Astrocyte (in vitro differentiated cells and primary cell): Measurements from ENCODE around the gene RDH11. TPM values are rescaled to one million over a fixed set of nuclear protein-coding genes. Genes with fewer than 3 reads are reported as not detected.

ENCODE experiments used
- DNase-seq: peaks from one replicate; pipeline ENCODE4 v3.0.0-alpha.2; 2010; ENCODE audit warnings: low read depth
- FAIRE-seq: peaks from 2 replicates; lab custom pipeline; 2011; peaks lifted over from hg19 to GRCh38; lab: Jason Lieb, UNC
- H2AFZ ChIP-seq: 2 replicates; pipeline ENCODE4 v1.6.0; 2012; ENCODE audit warnings: low read depth, low read length, inconsistent platforms
- H3K27ac ChIP-seq: 2 replicates; pipeline ENCODE4 v1.5.1; 2011; ENCODE audit warnings: low read depth, low read length, inconsistent platforms
- H3K27me3 ChIP-seq: 2 replicates; pipeline ENCODE4 v1.6.0; 2011; ENCODE audit warnings: low read length, inconsistent platforms; ENCODE audit not compliant: insufficient read depth
- H3K36me3 ChIP-seq: 2 replicates; pipeline ENCODE4 v1.5.1; 2011; ENCODE audit warnings: low read length, inconsistent platforms; ENCODE audit not compliant: insufficient read depth
- H3K4me1 ChIP-seq: 2 replicates; pipeline ENCODE4 v1.5.1; 2011; ENCODE audit warnings: low read length, inconsistent platforms; ENCODE audit not compliant: insufficient read depth
- H3K4me2 ChIP-seq: 2 replicates; pipeline ENCODE4 v1.6.0; 2012; ENCODE audit warnings: low read length, inconsistent platforms
- H3K4me3 ChIP-seq: 2 replicates; pipeline ENCODE4 v1.5.1; 2011; ENCODE audit warnings: low read depth, mild to moderate bottlenecking, low read length, inconsistent platforms; ENCODE audit not compliant: insufficient read depth
- H3K79me2 ChIP-seq: 2 replicates; pipeline ENCODE4 v1.6.0; 2012; ENCODE audit warnings: mild to moderate bottlenecking, low read length, inconsistent platforms; ENCODE audit not compliant: insufficient read depth
- H3K9ac ChIP-seq: 2 replicates; pipeline ENCODE4 v1.6.0; 2012; ENCODE audit warnings: mild to moderate bottlenecking, low read length, inconsistent platforms
- H3K9me3 ChIP-seq: 2 replicates; pipeline ENCODE4 v1.5.1; 2012; ENCODE audit warnings: low read depth, mild to moderate bottlenecking, low read length, inconsistent platforms; ENCODE audit not compliant: insufficient read depth
- H4K20me1 ChIP-seq: 2 replicates; pipeline ENCODE4 v1.6.0; 2012; ENCODE audit warnings: low read length, inconsistent platforms; ENCODE audit not compliant: insufficient read depth
- H3K27ac Mint-ChIP-seq: one replicate; pipeline ENCODE4 v1.8.0; 2021; ENCODE audit warnings: mild to moderate bottlenecking, mixed read lengths; ENCODE audit not compliant: unreplicated experiment
- H3K27me3 Mint-ChIP-seq: one replicate; pipeline ENCODE4 v1.8.0; 2021; ENCODE audit warnings: low read depth, mixed read lengths; ENCODE audit not compliant: unreplicated experiment
- H3K36me3 Mint-ChIP-seq: one replicate; pipeline ENCODE4 v1.8.0; 2021; ENCODE audit warnings: low read depth, mixed read lengths; ENCODE audit not compliant: unreplicated experiment
- H3K4me1 Mint-ChIP-seq: one replicate; pipeline ENCODE4 v1.8.0; 2021; ENCODE audit warnings: low read depth, mixed read lengths; ENCODE audit not compliant: unreplicated experiment
- H3K4me3 Mint-ChIP-seq: one replicate; pipeline ENCODE4 v1.8.0; 2021; ENCODE audit warnings: mild to moderate bottlenecking, moderate library complexity, mixed read lengths; ENCODE audit not compliant: unreplicated experiment
- H3K9me3 Mint-ChIP-seq: one replicate; pipeline ENCODE4 v1.8.0; 2021; ENCODE audit warnings: mild to moderate bottlenecking, mixed read lengths; ENCODE audit not compliant: unreplicated experiment
- CTCF ChIP-seq: IDR thresholded peaks from 2 replicates; pipeline ENCODE4 v1.5.1; 2011; ENCODE audit warnings: low read depth, mild to moderate bottlenecking, inconsistent platforms, low read length, moderate library complexity; ENCODE audit not compliant: insufficient read depth
- EZH2 ChIP-seq: IDR thresholded peaks from 2 replicates; pipeline ENCODE4 v1.6.1; 2012; ENCODE audit warnings: mild to moderate bottlenecking, low read length, inconsistent platforms; ENCODE audit not compliant: insufficient read depth
- total RNA-seq: library from RNA; stranded (reverse); gene quantifications from 2 replicates; pipeline ENCODE4 v1.2.1, GENCODE V29; 2021

RDH11 gene
- total RNA-seq, 1 donor from 2014 or later: 96.2 TPM

- Mint-ChIP-seq H3K36me3 (no peaks in the 10 kb centered on the region), H3K9me3 (peaks cover 2% of the 10 kb centered on the region), H3K4me3 (no peak overlapping the region), H3K4me1 (peaks cover 1% of the 10 kb centered on the region), H3K27ac (no peak overlapping the region), H3K27me3 (no peaks in the 10 kb centered on the region)
- Histone ChIP-seq H3K79me2 (no peaks in the 10 kb centered on the region), H3K36me3 (no peaks in the 10 kb centered on the region), H2AFZ (no peak overlapping the region), H3K4me1 (no peaks in the 10 kb centered on the region), H3K4me3 (no peak overlapping the region), H3K9me3 (peaks cover 5% of the 10 kb centered on the region), H3K27ac (no peak overlapping the region), H4K20me1 (no peaks in the 10 kb centered on the region), H3K27me3 (no peaks in the 10 kb centered on the region), H3K4me2 (no peak overlapping the region), H3K9ac (no peak overlapping the region)
- TF ChIP-seq EZH2: no peak
- TF ChIP-seq CTCF: no peak
- no peak for FAIRE-seq
- DNase-seq: no peak
Observed at GRCh38 chr14:67705211-67705610, 9.6 kb upstream of the RDH11 start.

GRCh38 chr14:67704484-67705089 lies 9.0 kb upstream of the RDH11 start:
- no peaks in the 10 kb centered on the region for H3K36me3 Mint-ChIP-seq
- DNase-seq (peak; percentile 12), FAIRE-seq (no peak)
- no peak overlapping the region for H3K27ac ChIP-seq
- H3K9me3 Mint-ChIP-seq: peaks cover 2% of the 10 kb centered on the region
- H3K9me3 ChIP-seq: peaks cover 3% of the 10 kb centered on the region
- H3K27me3 ChIP-seq: no peaks in the 10 kb centered on the region
- no peaks in the 10 kb centered on the region for H4K20me1 ChIP-seq
- no peaks in the 10 kb centered on the region for H3K79me2 ChIP-seq
- no peak overlapping the region for H3K9ac ChIP-seq
- H3K4me3 ChIP-seq: no peak overlapping the region
- H3K4me3 Mint-ChIP-seq: no peak overlapping the region
- H2AFZ ChIP-seq: no peak overlapping the region
- H3K4me2 ChIP-seq: no peak overlapping the region
- H3K4me1 Mint-ChIP-seq: peaks cover 1% of the 10 kb centered on the region
- H3K27ac Mint-ChIP-seq: no peak overlapping the region
- H3K27me3 Mint-ChIP-seq: no peaks in the 10 kb centered on the region
- TF ChIP-seq EZH2: no peak
- peak; percentile 77 for TF ChIP-seq CTCF
- H3K36me3 ChIP-seq: no peaks in the 10 kb centered on the region
- no peaks in the 10 kb centered on the region for H3K4me1 ChIP-seq

GRCh38 chr14:67703997-67704396 lies 8.4 kb upstream of the RDH11 start:
- peaks cover 2% of the 10 kb centered on the region for H3K9me3 Mint-ChIP-seq
- no peak for FAIRE-seq

More at GRCh38 chr14:67703997-67704396, 8.4 kb upstream of the RDH11 start:
- Histone ChIP-seq H4K20me1 (no peaks in the 10 kb centered on the region), H3K27ac (no peak overlapping the region), H3K4me3 (no peak overlapping the region), H3K36me3 (no peaks in the 10 kb centered on the region), H2AFZ (no peak overlapping the region), H3K27me3 (no peaks in the 10 kb centered on the region), H3K4me1 (no peaks in the 10 kb centered on the region), H3K4me2 (no peak overlapping the region), H3K9ac (no peak overlapping the region), H3K79me2 (no peaks in the 10 kb centered on the region), H3K9me3 (no peaks in the 10 kb centered on the region)
- Mint-ChIP-seq H3K27ac (no peak overlapping the region), H3K4me1 (peaks cover 1% of the 10 kb centered on the region), H3K27me3 (no peaks in the 10 kb centered on the region), H3K4me3 (no peak overlapping the region), H3K36me3 (no peaks in the 10 kb centered on the region)
- no peak for TF ChIP-seq CTCF
- TF ChIP-seq EZH2: no peak
- no peak for DNase-seq
